ENCODE results near the gene HEATR3. TPM values are rescaled to one million over a fixed set of nuclear protein-coding genes. Genes with fewer than 3 reads are reported as not detected.

The HEATR3 gene
- total RNA-seq, 5 donors from 2014 or later (not counting 1 experiment from before 2014, with no cell fraction given) = 17.0 to 28.4 (median 24.6) TPM

- CTCF ChIA-PET = interaction anchor here in 1 of 2 donors (3.5 kb wide), 1 partner anchor 13 kb away, joined by 11 read pairs; the partner anchor contains the start of gene CNEP1R1
- no peaks in the 10 kb centered on the region for H3K9me3 Mint-ChIP-seq
- ATAC-seq (replicated peaks in 1 of 4) = no peak
Measured at GRCh38 chr16:50037662-50038220, 28.0 kb upstream of the HEATR3 start.

DNA sequence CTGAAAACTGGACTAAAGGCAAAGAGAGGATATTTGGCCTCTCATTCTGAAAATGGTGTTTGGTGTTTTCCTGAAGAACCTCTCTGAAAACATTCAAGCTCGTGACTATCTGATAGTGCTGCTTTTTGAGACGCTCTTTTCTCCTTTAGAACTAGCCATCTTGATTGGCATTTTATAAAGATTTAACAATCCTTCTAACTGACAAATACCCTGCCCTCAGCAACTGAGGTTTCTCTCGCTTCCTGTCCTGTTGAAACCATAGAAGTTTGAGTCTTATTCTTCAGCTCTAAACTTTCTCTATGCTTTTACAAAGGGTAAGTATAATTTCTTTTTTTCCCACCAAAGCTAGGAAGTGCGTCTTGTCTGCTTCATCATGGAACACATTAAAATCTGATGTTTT, 27.5 kb upstream of the HEATR3 start:
- Mint-ChIP-seq H3K4me3 (no peak overlapping the region), H3K27ac (peak overlapping the region; percentile 4 to 59)
- CTCF ChIA-PET = interaction anchor here in 1 of 2 donors (3.5 kb wide), 1 partner anchor 13 kb away, joined by 11 read pairs; the partner anchor contains the start of gene CNEP1R1

More at GRCh38 chr16:50037662-50038220, 28.0 kb upstream of the HEATR3 start:
- no peaks in the 10 kb centered on the region for H3K27me3 ChIP-seq (replicated peaks in 1 of 2; ENCODE audit: control insufficient read depth in 2 of 2, extremely low read depth in 1 of 2, insufficient read depth in 2 of 2, low read length in 1 of 2)
- POLR2A ChIA-PET = no interaction called here
- Mint-ChIP-seq H3K4me3 (no peak overlapping the region), H3K4me1 (peaks cover 6 to 12% (median 7%) of the 10 kb centered on the region in 3 donors), H3K27me3 (peaks cover 3 to 4% of the 10 kb centered on the region in 2 donors), H3K36me3 (peaks cover 18% of the 10 kb centered on the region), H3K27ac (no peak overlapping the region)
- peaks cover 0 to 25% of the 10 kb centered on the region in 2 donors for H3K36me3 ChIP-seq (ENCODE audit: control insufficient read depth in 2 of 2, extremely low read depth in 1 of 2, insufficient read depth in 1 of 2, low read length in 1 of 2)
- WGBS (ENCODE audit: insufficient coverage) = no CpG with 5 or more reads among the region's 2 CpGs
- no peak for DNase-seq
- no peaks in the 10 kb centered on the region for H3K4me1 ChIP-seq (ENCODE audit: control insufficient read depth in 1 of 2, extremely low read depth in 1 of 2, insufficient read depth in 2 of 2, low read length in 2 of 2)
- H3K4me3 ChIP-seq (ENCODE audit: control insufficient read depth in 1 of 2, extremely low read depth in 1 of 2, low read length in 1 of 2) = no peak overlapping the region
- H3K27ac ChIP-seq (ENCODE audit: low read length) = no peak overlapping the region
- H3K9me3 ChIP-seq = no peaks in the 10 kb centered on the region

DNA sequence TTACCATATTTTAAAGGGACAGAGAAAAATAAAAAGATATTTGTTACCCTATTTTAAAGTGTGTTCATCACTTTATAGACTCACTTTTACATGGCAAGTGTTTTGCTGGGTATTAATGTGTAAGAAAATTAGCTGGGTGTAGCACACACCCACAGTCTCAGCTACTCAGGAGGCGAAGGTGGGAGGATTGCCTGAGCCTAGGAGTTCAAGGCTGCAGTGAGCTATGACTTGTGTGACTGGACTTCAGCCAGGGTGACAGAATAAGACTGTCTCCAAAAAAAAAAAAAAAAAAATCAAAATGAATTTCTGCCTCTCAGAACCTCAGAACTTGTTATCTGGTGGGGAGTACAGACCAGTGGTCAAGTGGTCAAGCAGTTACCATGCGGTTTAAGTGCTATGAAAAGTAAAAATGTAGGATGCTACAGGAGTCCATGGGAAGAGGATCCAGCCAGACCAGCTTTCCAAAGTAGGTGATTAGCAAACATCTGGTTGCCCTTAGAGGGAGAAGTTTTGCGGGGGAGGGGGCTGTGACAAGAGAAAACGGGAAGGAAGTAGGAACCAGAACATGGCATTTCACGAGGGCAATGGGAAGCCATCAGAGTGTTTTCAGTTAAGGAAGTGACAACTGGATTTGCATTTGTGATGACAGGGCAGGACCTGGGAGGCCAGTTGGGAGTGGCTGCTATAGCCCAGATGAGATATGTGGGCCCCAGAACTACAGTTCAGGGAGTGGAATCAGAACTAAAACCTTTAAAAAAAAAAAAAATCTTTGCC, 26.8 kb upstream of the HEATR3 start:
- Histone ChIP-seq H3K27ac (ENCODE audit: low read length) (no peak overlapping the region), H3K27me3 (replicated peaks in 1 of 2; ENCODE audit: control insufficient read depth in 2 of 2, extremely low read depth in 1 of 2, insufficient read depth in 2 of 2, low read length in 1 of 2) (no peaks in the 10 kb centered on the region), H3K4me3 (ENCODE audit: control insufficient read depth in 1 of 2, extremely low read depth in 1 of 2, low read length in 1 of 2) (no peak overlapping the region), H3K9me3 (no peaks in the 10 kb centered on the region), H3K36me3 (ENCODE audit: control insufficient read depth in 2 of 2, extremely low read depth in 1 of 2, insufficient read depth in 1 of 2, low read length in 1 of 2) (peaks cover 0 to 19% of the 10 kb centered on the region in 2 donors), H3K4me1 (ENCODE audit: control insufficient read depth in 1 of 2, extremely low read depth in 1 of 2, insufficient read depth in 2 of 2, low read length in 2 of 2) (no peaks in the 10 kb centered on the region)
- POLR2A ChIA-PET = interaction anchor here in 1 of 2 donors (0.6 kb wide), 1 partner anchor 494 kb away, joined by 5 read pairs; no protein-coding TSS in a partner anchor
- Mint-ChIP-seq H3K4me1 (peaks cover 6 to 12% (median 7%) of the 10 kb centered on the region in 3 donors), H3K9me3 (no peaks in the 10 kb centered on the region), H3K4me3 (no peak overlapping the region), H3K27me3 (peaks cover 12 to 14% of the 10 kb centered on the region in 2 donors), H3K36me3 (peaks cover 16% of the 10 kb centered on the region), H3K27ac (peak overlapping the region in 1 of 2 donors; percentile 59)
- WGBS (ENCODE audit: insufficient coverage) = 70% methylated on average over 4 of the region's 5 CpGs
- DNase-seq (peak in 2 of 35 experiments; percentile 4 to 23), ATAC-seq (replicated peaks in 1 of 4) (no peak)
- CTCF ChIA-PET = no interaction called here

More for the DNA sequence above, 27.5 kb upstream of the HEATR3 start:
- 80% methylated on average over 2 of the region's 4 CpGs for WGBS (ENCODE audit: insufficient coverage)
- Mint-ChIP-seq H3K36me3 (peaks cover 16% of the 10 kb centered on the region), H3K27me3 (peaks cover 7% of the 10 kb centered on the region in 2 donors), H3K4me1 (peaks cover 6 to 12% (median 7%) of the 10 kb centered on the region in 3 donors), H3K9me3 (no peaks in the 10 kb centered on the region)
- no peaks in the 10 kb centered on the region for H3K27me3 ChIP-seq (replicated peaks in 1 of 2; ENCODE audit: control insufficient read depth in 2 of 2, extremely low read depth in 1 of 2, insufficient read depth in 2 of 2, low read length in 1 of 2)
- H3K4me3 ChIP-seq (ENCODE audit: control insufficient read depth in 1 of 2, extremely low read depth in 1 of 2, low read length in 1 of 2) = no peak overlapping the region
- POLR2A ChIA-PET = interaction anchor here in 1 of 2 donors (0.6 kb wide), 1 partner anchor 494 kb away, joined by 5 read pairs; no protein-coding TSS in a partner anchor
- no peaks in the 10 kb centered on the region for H3K4me1 ChIP-seq (ENCODE audit: control insufficient read depth in 1 of 2, extremely low read depth in 1 of 2, insufficient read depth in 2 of 2, low read length in 2 of 2)
- no peak overlapping the region for H3K27ac ChIP-seq (ENCODE audit: low read length)
- DNase-seq (no peak), ATAC-seq (replicated peaks in 1 of 4) (no peak)
- no peaks in the 10 kb centered on the region for H3K9me3 ChIP-seq
- peaks cover 0 to 23% of the 10 kb centered on the region in 2 donors for H3K36me3 ChIP-seq (ENCODE audit: control insufficient read depth in 2 of 2, extremely low read depth in 1 of 2, insufficient read depth in 1 of 2, low read length in 1 of 2)

- Histone ChIP-seq H3K27ac (ENCODE audit: low read length) (no peak overlapping the region), H3K4me3 (ENCODE audit: control insufficient read depth in 1 of 2, extremely low read depth in 1 of 2, low read length in 1 of 2) (no peak overlapping the region), H3K36me3 (ENCODE audit: control insufficient read depth in 2 of 2, extremely low read depth in 1 of 2, insufficient read depth in 1 of 2, low read length in 1 of 2) (peaks cover 0 to 9% of the 10 kb centered on the region in 2 donors), H3K9me3 (no peaks in the 10 kb centered on the region), H3K27me3 (replicated peaks in 1 of 2; ENCODE audit: control insufficient read depth in 2 of 2, extremely low read depth in 1 of 2, insufficient read depth in 2 of 2, low read length in 1 of 2) (peaks cover 0 to 2% of the 10 kb centered on the region in 2 experiments), H3K4me1 (ENCODE audit: control insufficient read depth in 1 of 2, extremely low read depth in 1 of 2, insufficient read depth in 2 of 2, low read length in 2 of 2) (no peaks in the 10 kb centered on the region)
- WGBS (ENCODE audit: insufficient coverage) = 98% methylated on average over 7 of the region's 8 CpGs
- Mint-ChIP-seq H3K27ac (no peak overlapping the region), H3K27me3 (peaks cover 17 to 18% of the 10 kb centered on the region in 2 donors), H3K36me3 (peaks cover 11% of the 10 kb centered on the region), H3K4me3 (no peak overlapping the region), H3K4me1 (peaks cover 6 to 12% (median 7%) of the 10 kb centered on the region in 3 donors), H3K9me3 (no peaks in the 10 kb centered on the region)
- POLR2A ChIA-PET = no interaction called here
- CTCF ChIA-PET = interaction anchor here in 1 of 2 donors (1.6 kb wide), 1 partner anchor 17 kb away, joined by 3 read pairs; no protein-coding TSS in a partner anchor
- DNase-seq (no peak), ATAC-seq (replicated peaks in 1 of 4) (no peak)
Measured at GRCh38 chr16:50040018-50040417, 25.8 kb upstream of the HEATR3 start.

GRCh38 chr16:50040710-50041109, 25.1 kb upstream of the HEATR3 start:
- Mint-ChIP-seq H3K4me3 (no peak overlapping the region), H3K27ac (no peak overlapping the region), H3K27me3 (peaks cover 17 to 18% of the 10 kb centered on the region in 2 donors), H3K36me3 (peaks cover 7% of the 10 kb centered on the region), H3K4me1 (peaks cover 6 to 12% (median 7%) of the 10 kb centered on the region in 3 donors), H3K9me3 (no peaks in the 10 kb centered on the region)
- DNase-seq (no peak), ATAC-seq (replicated peaks in 1 of 4) (no peak)
- Histone ChIP-seq H3K36me3 (ENCODE audit: control insufficient read depth in 2 of 2, extremely low read depth in 1 of 2, insufficient read depth in 1 of 2, low read length in 1 of 2) (peaks cover 0 to 5% of the 10 kb centered on the region in 2 donors), H3K4me3 (ENCODE audit: control insufficient read depth in 1 of 2, extremely low read depth in 1 of 2, low read length in 1 of 2) (no peak overlapping the region), H3K9me3 (no peaks in the 10 kb centered on the region), H3K4me1 (ENCODE audit: control insufficient read depth in 1 of 2, extremely low read depth in 1 of 2, insufficient read depth in 2 of 2, low read length in 2 of 2) (no peaks in the 10 kb centered on the region), H3K27me3 (replicated peaks in 1 of 2; ENCODE audit: control insufficient read depth in 2 of 2, extremely low read depth in 1 of 2, insufficient read depth in 2 of 2, low read length in 1 of 2) (peaks cover 0 to 2% of the 10 kb centered on the region in 2 experiments), H3K27ac (ENCODE audit: low read length) (no peak overlapping the region)
- WGBS (ENCODE audit: insufficient coverage) = 80% methylated on average over 1 of the region's 1 CpG
- CTCF ChIA-PET = interaction anchor here (0.7 to 1.6 kb wide), 2 partner anchors 8 to 18 kb away, joined by 3 read pairs; no protein-coding TSS in a partner anchor
- POLR2A ChIA-PET = no interaction called here

DNA sequence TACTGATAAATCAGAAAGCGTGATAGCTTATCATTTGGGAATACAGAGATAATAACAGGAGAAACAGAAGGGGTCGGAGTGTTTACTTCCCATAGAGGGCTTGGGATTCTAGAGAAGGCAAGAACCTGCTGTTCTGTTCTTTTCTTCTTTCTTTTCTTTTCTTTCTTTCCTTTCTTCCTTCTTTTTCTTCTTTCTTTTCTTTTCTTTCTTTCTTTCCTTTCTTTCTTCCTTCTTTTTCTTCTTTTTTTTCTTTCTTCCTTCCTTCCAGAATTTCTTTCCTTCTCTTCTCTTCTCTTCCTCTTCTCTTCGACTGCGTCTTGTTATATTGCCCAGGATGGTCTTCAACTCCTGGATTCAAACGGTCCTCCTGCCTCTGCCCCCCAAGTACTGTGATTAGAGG, 22.4 kb upstream of the HEATR3 start:
- no peak for DNase-seq
- Mint-ChIP-seq H3K27me3 (peaks cover 17 to 18% of the 10 kb centered on the region in 2 donors), H3K9me3 (no peaks in the 10 kb centered on the region), H3K4me3 (no peak overlapping the region), H3K36me3 (no peaks in the 10 kb centered on the region), H3K27ac (no peak overlapping the region), H3K4me1 (peaks cover 5 to 7% (median 5%) of the 10 kb centered on the region in 3 donors)
- ATAC-seq (replicated peaks in 1 of 4) = no peak
- H3K9me3 ChIP-seq = no peaks in the 10 kb centered on the region
- 100% methylated on average over 1 of the region's 5 CpGs for WGBS (ENCODE audit: insufficient coverage)
- H3K27me3 ChIP-seq (replicated peaks in 1 of 2; ENCODE audit: control insufficient read depth in 2 of 2, extremely low read depth in 1 of 2, insufficient read depth in 2 of 2, low read length in 1 of 2) = peaks cover 0 to 2% of the 10 kb centered on the region in 2 experiments
- H3K4me3 ChIP-seq (ENCODE audit: control insufficient read depth in 1 of 2, extremely low read depth in 1 of 2, low read length in 1 of 2) = no peak overlapping the region
- ChIA-PET CTCF (no interaction called here), POLR2A (no interaction called here)
- no peak overlapping the region for H3K27ac ChIP-seq (ENCODE audit: low read length)
- H3K36me3 ChIP-seq (ENCODE audit: control insufficient read depth in 2 of 2, extremely low read depth in 1 of 2, insufficient read depth in 1 of 2, low read length in 1 of 2) = no peaks in the 10 kb centered on the region
- H3K4me1 ChIP-seq (ENCODE audit: control insufficient read depth in 1 of 2, extremely low read depth in 1 of 2, insufficient read depth in 2 of 2, low read length in 2 of 2) = no peaks in the 10 kb centered on the region

Data from T-cell (primary cell).